Activated naive CD4-positive, alpha-beta T cell treated with Interleukin-2 at 50 U/mL for 16 hours (primary cell): Measurements from ENCODE around the gene MYO18B.

Experiments
- DNase-seq: peaks from one replicate; pipeline ENCODE4 v3.0.0-alpha.2; 2020

The MYO18B gene

DNA sequence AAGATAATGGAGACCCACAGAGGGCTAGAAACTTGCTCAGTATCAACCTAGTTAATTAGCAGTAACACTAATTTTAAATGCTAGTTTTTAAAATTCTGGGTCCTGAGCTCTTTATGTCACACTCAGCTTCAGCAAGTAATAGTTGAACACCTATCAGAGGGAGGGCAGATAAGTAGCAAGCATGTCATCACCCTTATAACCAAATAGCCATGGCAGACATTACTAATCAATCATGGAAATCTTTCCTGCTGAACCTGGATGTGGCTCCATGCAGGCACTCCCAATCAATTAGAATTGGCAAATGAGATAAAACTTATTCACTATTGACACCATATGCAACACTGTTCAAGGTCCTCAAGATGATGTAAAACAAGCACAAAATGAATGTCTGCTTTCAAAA, 315.7 kb downstream of the MYO18B start:
- DNase-seq, result no peak

DNA sequence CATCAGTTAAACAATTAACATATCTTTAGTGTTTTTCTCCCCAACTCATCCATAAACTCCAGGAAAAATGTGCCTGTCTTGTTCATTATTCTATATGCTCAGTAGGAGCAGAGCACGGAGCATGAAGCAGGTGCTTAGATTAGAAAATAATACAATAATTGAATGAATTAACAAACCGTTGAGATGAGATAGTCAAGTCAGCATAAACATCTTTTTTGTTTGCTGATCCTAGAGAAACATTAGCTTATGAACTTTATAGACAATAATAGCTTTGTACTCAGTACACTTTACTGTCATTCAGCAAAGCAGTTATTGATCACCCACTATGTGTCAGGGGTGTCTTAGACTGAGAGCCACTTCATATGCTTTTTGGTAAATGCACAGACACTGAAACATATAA, 322.1 kb downstream of the MYO18B start:
- no peak for DNase-seq

DNA sequence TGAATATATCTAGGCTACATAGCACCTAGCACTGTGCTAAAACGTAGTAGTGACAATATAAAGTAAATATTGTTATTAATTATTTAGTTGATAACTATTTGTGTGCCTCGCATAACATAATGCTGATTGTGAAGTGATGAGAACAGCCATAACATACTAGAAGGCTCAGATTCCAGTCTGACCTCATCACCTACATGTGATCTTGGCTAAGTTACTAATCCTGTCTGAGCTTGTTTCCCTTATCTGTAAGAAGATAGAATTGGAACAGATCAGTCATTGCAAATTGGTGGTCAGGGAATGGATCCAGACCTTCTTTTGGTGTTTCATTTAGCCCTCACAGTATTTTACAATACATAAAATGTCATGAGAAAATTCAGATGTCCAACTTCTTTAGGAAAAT, 323.9 kb downstream of the MYO18B start:
- DNase-seq, result no peak

DNA sequence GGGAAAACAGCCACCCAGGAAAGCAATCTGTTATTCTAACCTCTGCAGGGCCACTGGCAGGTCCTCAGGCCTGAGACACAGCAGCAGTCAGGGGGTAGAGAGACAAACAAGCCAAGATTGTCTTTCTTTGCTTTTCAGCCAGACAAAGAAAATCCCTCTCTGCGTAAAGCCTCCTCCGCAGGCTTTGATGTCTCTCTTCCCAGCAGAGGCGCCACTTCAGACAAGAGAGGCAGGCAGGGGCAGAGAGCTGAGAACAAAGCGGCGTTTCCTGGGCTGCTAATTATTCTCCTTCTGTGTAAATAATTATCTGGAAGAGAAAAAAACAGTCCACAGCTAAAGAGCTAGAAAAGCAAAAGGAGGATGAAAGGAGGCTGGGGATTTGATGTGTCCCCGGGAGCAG, 324.5 kb downstream of the MYO18B start:
- DNase-seq, result no peak

DNA sequence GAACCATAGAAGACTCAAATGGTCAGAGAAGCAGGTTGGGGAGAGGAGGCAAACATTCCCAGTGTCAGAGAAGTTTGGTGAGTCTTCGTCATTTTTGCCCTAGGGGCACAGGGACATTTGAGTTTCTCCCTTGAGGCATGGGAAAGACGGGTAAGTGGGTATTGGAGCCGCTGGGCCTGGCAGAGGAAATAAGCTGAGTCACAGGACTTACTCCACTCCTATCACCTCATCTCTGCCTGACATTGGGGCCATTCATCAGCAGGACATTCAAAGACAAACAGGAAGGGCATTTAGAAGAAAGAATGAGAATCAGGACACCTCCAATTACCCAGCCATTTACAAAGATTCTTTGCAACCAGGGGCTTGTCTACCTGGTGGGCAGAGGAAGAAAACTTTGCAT, 326.6 kb downstream of the MYO18B start:
- no peak for DNase-seq

DNA sequence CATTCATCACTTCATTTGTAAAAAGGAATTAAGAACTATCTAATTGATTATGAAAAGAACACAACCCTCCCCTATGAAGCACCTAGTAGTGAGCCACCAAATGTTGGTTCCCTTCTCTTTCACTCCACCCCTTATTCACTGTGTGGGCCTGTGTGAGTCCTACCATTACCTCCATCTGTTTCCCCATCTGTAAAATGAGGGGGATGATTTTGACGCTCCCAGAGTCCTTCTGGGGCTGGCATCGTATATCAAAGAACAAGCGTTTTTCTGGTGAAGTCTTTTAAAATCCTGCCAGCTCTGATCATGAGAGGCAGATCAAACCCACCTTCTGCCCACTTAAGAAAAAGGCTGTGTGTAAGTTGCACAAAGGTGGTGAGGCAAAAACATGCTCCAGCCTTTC, 330.6 kb downstream of the MYO18B start:
- DNase-seq, result no peak

DNA sequence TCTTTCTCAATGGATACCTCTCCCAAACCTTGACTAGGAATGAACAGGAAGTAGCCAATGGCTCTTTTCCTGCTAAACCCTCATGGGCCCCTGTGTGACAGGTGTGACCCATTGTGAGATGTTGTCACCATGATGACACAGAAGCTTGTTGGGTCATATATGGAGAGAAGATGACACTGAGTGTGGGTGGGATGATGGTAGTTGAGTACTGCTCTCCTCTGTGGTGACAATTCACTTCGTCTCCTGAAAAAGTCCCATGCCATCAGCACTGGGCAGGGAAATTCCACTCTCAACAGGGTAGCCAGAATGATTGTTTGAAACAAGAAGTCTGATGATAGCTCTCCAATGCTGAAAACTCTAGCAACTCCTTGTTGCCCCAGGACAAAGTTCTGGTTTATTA, 333.3 kb downstream of the MYO18B start:
- no peak for DNase-seq

DNA sequence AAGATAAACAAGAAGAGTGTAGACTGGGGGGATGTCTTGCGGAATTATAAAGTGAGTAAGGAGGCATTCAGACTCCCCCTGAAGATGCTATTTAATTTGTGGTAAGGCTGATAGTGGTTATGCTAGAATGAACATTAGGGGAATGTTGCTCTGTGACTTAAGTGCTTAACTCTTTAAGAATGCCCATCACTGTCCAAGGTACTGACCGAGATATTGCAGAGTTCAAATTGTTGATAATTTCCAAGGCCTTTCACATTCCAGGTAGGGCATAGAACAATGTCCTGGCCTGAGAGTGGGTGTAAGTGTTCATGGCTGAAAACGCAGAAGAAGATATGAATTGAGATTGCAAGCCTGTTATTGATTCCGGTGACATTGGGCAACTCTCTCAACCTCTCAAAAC, 337.0 kb downstream of the MYO18B start:
- DNase-seq, result no peak
